ENCODE results near the gene SLC25A48.

The SLC25A48 gene

GRCh38 chr5:135920199-135920598, 85.7 kb downstream of the SLC25A48 start:
- no peak for DNase-seq (ENCODE audit: low read depth)

DNA sequence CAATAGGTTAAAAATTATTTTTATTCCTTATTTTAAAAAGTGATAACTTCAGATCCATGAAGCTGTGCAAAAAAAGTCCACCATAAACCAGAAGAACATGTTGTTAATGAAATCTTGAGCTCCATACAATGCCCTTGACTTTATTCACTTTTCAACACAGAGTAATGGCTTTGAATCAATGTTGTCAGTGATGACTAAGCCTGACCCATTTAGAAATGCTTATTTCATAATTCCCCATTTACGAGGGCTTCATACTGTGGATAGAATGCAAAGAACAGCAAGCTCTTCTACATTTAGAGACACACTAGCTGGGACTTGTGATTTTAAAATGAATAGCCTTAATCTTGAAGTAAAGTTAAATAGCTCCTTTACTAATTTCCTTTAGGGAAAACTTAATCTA, 86.9 kb downstream of the SLC25A48 start:
- DNase-seq (ENCODE audit: low read depth), result no peak

GRCh38 chr5:135930029-135930948, 95.8 kb downstream of the SLC25A48 start:
- no peak for DNase-seq (ENCODE audit: low read depth)

GRCh38 chr5:135930949-135931295, 96.5 kb downstream of the SLC25A48 start:
- no peak for DNase-seq (ENCODE audit: low read depth)

DNA sequence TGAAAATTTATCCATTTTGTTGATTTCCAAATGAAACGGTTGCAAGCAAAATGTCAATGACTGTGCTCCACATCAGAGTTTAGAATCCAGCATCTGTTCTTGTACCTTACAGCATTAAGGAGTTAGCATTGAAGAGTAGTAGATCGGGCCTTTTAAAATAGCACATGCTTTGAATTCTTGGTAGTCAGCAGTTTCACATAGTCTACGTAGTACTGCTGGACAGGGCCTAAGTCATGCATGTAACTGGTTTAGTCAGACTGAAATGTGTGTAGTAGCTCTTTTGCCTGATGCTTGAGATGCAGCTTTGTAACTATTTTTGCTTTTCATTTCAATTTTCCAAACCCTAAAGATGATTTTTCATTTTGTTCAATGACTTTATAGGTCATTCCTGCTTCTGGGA, 100.5 kb downstream of the SLC25A48 start:
- no peak for DNase-seq (ENCODE audit: low read depth)

GRCh38 chr5:135937245-135937911, 102.9 kb downstream of the SLC25A48 start:
- no peak for DNase-seq (ENCODE audit: low read depth)
